Stomach smooth muscle (tissue), 2 donors: ENCODE results near the gene UBE2C.
"Not testable (repeated sequence)": the region's sequence is repeated elsewhere in the genome, so short reads cannot be mapped to it uniquely, and the experiment has no call there.

Source experiments
- H3K27ac ChIP-seq: one replicate; pipeline ENCODE4 v1.7.0; 2013; ENCODE audit warnings: mild to moderate bottlenecking, low read length, inconsistent platforms
- H3K27me3 ChIP-seq, 2 donors: one replicate each; pipeline ENCODE4 v1.7.0; 2013; ENCODE audit warnings: low read length in 2 of 2; ENCODE audit not compliant: insufficient read depth in 2 of 2, control insufficient read depth in 1 of 2
- H3K36me3 ChIP-seq, 2 donors: one replicate each; pipeline ENCODE4 v1.7.0; 2013; ENCODE audit warnings: low read length in 2 of 2; ENCODE audit not compliant: control insufficient read depth in 2 of 2, insufficient read depth in 2 of 2
- H3K4me1 ChIP-seq: one replicate; pipeline ENCODE4 v1.7.0; 2013; ENCODE audit warnings: low read length; ENCODE audit not compliant: control insufficient read depth, insufficient read depth
- H3K4me3 ChIP-seq, 2 donors: one replicate each; pipeline ENCODE4 v1.7.0; 2013; ENCODE audit warnings: low read length in 2 of 2
- H3K9ac ChIP-seq, 2 donors: one replicate each; pipeline ENCODE4 v1.7.0; 2013; ENCODE audit warnings: low read length in 2 of 2, mild to moderate bottlenecking in 1 of 2
- H3K9me3 ChIP-seq, 2 donors: one replicate each; pipeline ENCODE4 v1.7.0; 2013; ENCODE audit warnings: low read length in 2 of 2; ENCODE audit not compliant: control insufficient read depth in 2 of 2
- donor health status: healthy.
- donor health status: Pancreatic carcinoma.

UBE2C gene

DNA sequence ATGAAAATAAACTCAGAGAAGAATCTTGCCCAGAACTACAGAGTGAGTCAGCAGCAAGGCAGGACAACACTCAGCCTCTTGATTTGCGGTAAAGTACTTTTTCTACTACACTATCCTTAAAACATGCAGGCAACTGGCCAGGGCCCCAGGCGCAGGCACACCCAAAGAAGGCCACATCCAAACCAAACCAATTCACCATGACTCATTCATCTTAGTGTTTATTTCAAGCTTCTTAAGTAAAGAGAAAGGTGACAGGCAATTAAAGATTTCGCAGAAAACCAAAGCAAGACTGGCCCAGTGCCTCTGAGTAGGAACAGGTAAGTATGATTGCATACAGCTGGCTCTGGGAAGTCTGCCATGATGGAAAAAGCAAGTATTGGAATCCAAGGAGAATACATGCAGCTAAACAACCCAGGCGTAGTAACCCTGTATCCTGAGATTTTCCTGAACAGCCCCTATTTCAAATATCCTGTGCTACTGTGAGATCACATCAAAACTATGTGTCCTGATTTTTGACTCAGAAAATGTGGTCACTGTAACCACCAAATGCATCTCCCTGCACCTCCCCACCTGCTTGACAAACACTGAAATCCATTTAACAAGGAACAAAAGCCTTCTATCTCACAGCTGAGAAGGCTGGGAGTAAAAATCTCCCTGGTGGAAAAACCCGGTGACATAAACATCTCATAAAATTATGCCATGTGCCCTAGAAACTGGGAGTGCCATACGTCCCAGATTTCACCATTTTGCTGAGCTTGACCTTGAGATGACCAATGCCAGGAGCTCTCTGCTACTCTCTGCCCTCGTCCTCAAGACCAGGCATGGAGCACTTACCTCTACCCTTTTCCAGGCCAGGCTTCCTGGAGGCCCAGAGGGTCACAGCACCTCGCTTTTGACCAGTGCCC lies 33.2 kb upstream of the UBE2C start:
- no peak overlapping the region for H3K4me3 ChIP-seq
- no peaks in the 10 kb centered on the region for H3K9me3 ChIP-seq
- no peaks in the 10 kb centered on the region for H3K36me3 ChIP-seq
- peak overlapping the region; percentile 99 for H3K27ac ChIP-seq
- no peaks in the 10 kb centered on the region for H3K27me3 ChIP-seq
- H3K4me1 ChIP-seq, result peaks cover 56% of the 10 kb centered on the region
- peak overlapping the region; percentile 70 to 79 for H3K9ac ChIP-seq

DNA sequence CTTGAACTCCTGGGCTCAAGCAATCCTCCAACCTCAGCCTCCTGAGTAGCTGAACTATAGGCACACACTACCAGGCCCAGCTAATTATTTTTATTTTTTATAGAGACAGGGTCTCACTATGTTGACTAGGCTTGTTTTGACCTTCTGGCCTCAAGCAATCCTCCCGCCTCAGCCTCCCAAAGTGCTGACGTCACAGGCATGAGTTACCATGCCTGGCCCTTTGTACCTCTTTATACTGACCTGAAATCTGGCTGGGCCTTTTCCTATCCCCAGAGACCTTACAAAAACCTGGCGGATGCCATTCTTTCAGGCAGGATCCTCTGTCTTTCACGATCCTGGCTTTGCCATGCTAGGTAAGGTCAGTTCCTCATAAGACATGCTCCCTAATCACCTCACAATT lies 32.3 kb upstream of the UBE2C start:
- Histone ChIP-seq H3K36me3 (no peaks in the 10 kb centered on the region), H3K27me3 (no peaks in the 10 kb centered on the region), H3K4me3 (peak overlapping the region in 1 of 2 donors; percentile 3), H3K9me3 (no peaks in the 10 kb centered on the region), H3K9ac (peak overlapping the region; percentile 64 to 70), H3K4me1 (peaks cover 58% of the 10 kb centered on the region), H3K27ac (peak overlapping the region; percentile 99)

DNA sequence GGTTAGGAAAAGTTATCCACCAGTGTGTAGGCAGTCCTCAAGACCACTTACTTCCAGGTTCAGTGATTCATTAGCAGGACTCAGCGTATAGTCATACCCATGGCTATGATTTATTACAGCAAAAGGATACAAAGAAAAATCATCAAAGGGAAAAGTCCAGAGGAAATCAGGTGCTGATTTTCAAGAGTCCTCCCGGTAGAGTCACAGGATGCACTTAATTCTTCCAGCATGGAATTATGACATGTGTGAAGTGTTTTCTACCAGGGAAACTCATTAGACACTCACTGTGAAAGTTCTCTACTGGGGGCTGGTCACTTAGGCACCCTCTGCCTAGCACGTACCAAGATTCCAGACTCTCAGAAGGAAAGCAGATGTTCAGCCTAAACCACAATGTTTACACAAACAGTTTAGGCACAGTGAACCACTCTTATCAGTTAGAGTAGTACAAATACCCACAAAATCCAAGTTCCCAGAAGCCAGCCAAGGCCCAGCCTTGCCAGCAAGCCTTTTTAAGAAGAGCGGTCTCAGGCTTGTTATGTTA lies 31.0 kb upstream of the UBE2C start:
- H3K36me3 ChIP-seq, result no peaks in the 10 kb centered on the region
- no peaks in the 10 kb centered on the region for H3K27me3 ChIP-seq
- H3K9ac ChIP-seq, result peak overlapping the region; percentile 37 to 70
- H3K4me3 ChIP-seq, result peak overlapping the region in 1 of 2 donors; percentile 17
- no peaks in the 10 kb centered on the region for H3K9me3 ChIP-seq
- peaks cover 58% of the 10 kb centered on the region for H3K4me1 ChIP-seq
- H3K27ac ChIP-seq, result peak overlapping the region; percentile 99

DNA sequence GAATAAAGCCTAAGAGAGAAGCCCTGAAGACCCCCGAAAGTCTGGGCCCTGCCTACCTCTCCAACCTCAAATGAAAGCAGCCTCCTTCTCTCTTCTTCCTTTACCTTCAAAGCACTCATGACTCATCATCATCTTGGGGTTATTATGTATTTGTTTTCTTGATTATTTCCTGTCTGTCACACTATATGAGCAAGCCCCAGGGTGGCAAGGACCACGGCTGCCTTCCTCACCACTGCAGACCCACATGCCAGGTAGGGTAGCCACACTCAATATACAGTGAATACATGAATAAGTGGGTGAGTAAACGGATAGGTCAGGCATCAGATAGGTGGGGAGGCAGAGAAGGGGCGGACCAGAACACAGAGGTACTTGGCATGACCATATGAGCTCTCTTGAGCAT lies 29.6 kb upstream of the UBE2C start:
- Histone ChIP-seq H3K36me3 (no peaks in the 10 kb centered on the region), H3K4me3 (no peak overlapping the region), H3K4me1 (peaks cover 55% of the 10 kb centered on the region), H3K9me3 (no peaks in the 10 kb centered on the region), H3K27ac (peak overlapping the region; percentile 99), H3K9ac (no peak overlapping the region), H3K27me3 (no peaks in the 10 kb centered on the region)

DNA sequence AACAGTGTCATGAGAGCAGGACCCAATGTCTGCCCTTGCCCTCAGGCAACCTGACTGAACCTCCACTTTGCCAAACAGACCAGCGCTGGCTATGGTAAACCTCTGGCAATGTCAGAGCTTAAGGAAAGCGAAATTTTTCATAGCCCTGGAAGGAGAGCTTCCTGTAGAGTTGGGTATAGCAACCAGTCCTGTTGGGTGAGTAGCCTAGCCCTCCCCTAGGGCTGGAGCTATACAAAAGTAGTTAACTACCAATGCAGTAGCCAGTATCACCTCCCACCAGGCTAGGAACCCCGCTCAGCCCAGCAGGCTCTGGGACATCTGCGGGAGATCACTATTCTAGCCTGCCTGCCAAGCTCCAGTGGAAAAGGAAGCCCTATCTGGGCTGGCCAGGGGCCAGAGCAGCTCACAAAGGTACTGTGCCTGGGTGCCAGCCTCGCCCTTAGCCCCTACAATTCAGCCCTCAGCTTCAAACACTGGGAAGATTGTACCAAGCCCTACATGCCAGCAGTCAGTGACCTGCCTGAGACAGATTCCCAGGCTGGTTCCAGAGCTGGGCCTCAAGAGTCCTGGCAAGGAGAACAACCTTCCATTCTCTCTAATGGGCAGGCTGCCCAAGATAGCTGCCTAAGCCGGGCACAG lies 28.7 kb upstream of the UBE2C start:
- Histone ChIP-seq H3K4me1 (peaks cover 47% of the 10 kb centered on the region), H3K27ac (peak overlapping the region; percentile 99), H3K27me3 (no peaks in the 10 kb centered on the region), H3K9ac (peak overlapping the region in 1 of 2 donors; percentile 13), H3K4me3 (no peak overlapping the region), H3K36me3 (no peaks in the 10 kb centered on the region), H3K9me3 (no peaks in the 10 kb centered on the region)

DNA sequence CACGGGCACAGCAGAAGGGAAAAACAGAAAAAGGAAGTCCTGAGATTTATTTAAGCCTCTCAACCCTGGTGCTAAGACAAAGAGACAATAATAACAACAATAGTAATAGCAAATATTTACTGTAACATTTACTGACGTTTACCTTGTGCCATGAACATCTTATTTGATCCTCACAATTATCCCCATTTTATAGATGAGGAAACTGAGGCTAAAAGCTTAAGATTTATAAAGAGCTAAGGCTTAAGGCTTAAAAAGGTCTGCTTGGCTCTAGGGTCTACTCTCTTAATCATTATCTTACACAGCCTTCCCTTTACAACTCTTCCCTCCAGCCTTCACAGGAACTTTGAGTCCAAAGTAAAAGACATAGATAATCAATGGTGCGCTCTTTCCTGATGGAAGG lies 24.1 kb upstream of the UBE2C start:
- Histone ChIP-seq H3K9ac (no peak overlapping the region), H3K9me3 (no peaks in the 10 kb centered on the region), H3K36me3 (no peaks in the 10 kb centered on the region), H3K27ac (no peak overlapping the region), H3K4me3 (no peak overlapping the region), H3K4me1 (peaks cover 23% of the 10 kb centered on the region), H3K27me3 (no peaks in the 10 kb centered on the region)

DNA sequence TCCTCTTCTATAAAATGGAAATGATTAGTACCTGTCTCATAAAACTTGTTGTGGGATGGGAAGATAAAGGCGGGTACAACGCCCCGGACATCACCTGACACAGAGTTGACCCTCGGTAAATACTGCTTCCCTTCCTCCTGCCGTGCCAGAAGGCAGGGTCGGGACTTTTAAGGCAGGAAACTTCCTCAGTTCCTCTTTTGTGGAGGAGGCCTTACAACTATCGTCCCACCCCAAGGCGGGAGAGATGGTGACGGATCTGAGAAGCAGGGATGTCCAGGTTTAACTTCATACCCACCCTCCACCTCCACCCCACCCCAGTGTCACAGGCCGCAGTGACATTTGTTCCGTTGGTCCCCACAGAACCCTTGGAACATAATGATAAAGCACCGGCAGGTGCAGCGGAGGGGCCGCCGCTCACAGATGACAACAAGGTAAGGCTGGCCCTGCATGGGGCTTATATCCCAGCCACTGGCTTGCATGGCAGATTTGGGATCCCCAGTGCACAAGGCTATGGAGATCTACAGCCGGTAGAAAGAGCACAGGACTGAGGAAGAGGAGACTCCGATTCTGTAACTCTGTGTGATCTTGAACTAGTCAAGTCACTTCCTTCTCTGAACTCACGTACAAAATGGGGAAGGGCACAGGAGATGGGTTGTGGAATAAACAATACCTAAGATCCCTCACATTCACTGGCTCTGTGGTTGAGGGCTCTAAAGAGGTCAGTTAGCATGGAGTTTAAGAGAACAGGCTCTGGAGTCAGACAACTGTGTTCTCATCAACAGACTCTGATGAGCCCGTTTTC lies 19.9 kb upstream of the UBE2C start:
- Histone ChIP-seq H3K9ac (peak overlapping the region; percentile 93 to 96), H3K4me1 (peaks cover 13% of the 10 kb centered on the region), H3K36me3 (peaks cover 17 to 26% of the 10 kb centered on the region in 2 donors), H3K9me3 (no peaks in the 10 kb centered on the region), H3K27me3 (no peaks in the 10 kb centered on the region), H3K27ac (peak overlapping the region; percentile 91), H3K4me3 (peak overlapping the region; percentile 86 to 90)

DNA sequence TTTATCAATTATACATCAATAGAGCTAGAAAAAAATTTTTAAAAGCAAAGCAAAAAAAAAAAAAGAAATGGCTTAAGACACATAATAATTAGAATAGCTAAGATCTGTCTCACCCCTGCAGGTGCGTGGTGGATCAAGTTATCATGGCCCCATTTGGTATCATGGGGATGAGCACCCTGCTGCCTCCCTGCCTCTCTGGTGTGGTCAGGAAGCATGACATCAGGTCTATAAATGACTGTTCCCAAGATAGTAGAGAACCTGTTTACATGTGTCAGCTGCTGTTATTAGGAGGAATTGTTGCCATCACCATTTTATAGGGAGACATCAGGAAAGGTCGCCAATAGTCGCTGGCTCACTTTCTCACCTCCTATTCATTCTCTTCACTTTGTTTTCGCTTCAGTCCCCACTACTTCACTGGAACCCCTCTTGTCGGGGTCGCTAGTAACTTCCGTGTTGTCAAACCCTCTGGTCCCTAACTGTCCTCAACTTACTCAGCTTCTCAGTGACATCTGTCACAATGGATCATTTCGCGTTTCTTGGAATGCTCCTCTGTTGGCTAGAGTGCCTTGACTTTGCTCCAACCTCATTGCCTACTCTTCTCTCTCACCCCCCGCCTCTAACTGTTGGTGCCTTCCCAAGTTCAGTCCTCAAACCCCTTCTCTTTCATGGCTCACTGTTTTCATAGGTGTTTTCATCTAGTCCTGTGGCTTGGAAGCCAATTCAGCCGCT lies 15.9 kb upstream of the UBE2C start:
- H3K9me3 ChIP-seq, result no peaks in the 10 kb centered on the region

DNA sequence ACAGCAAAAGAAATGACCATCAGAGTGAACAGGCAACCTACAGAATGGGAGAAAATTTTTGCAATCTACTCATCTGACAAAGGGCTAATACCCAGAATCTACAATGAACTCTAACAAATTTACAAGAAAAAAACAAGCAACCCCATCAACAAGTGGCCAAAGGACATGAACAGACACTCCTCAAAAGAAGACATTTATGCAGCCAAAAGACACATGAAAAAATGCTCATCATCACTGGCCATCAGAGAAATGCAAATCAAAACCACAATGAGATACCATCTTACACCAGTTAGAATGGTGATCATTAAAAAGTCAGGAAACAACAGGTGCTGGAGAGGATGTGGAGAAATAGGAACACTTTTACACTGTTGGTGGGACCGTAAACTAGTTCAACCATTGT lies 14.9 kb upstream of the UBE2C start:
- not testable (repeated sequence) for H3K9ac ChIP-seq, H3K4me1 ChIP-seq, H3K27me3 ChIP-seq, H3K27ac ChIP-seq, H3K9me3 ChIP-seq, H3K4me3 ChIP-seq
- peaks cover 32 to 38% of the 10 kb centered on the region in 2 donors for H3K36me3 ChIP-seq

More for the DNA sequence above, 15.9 kb upstream of the UBE2C start:
- H3K4me3 ChIP-seq, result no peak overlapping the region
- H3K9ac ChIP-seq, result no peak overlapping the region
- peaks cover 23 to 31% of the 10 kb centered on the region in 2 donors for H3K36me3 ChIP-seq
- no peaks in the 10 kb centered on the region for H3K27me3 ChIP-seq
- H3K4me1 ChIP-seq, result peaks cover 10% of the 10 kb centered on the region
- H3K27ac ChIP-seq, result no peak overlapping the region

DNA sequence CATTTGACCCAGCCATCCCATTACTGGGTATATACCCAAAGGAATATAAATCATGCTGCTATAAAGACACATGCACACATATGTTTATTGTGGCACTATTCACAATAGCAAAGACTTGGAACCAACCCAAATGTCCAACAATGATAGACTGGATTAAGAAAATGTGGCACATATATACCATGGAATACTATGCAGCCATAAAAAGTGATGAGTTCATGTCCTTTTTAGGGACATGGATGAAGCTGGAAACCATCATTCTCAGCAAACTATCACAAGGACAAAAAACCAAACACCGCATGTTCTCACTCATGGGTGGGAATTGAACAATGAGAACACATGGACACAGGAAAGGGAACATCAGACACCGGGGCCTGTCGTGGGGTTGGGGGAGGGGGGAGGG lies 14.5 kb upstream of the UBE2C start:
- H3K36me3 ChIP-seq, result peaks cover 37 to 42% of the 10 kb centered on the region in 2 donors
- not testable (repeated sequence) for H3K27ac ChIP-seq, H3K4me3 ChIP-seq, H3K9ac ChIP-seq, H3K4me1 ChIP-seq, H3K9me3 ChIP-seq, H3K27me3 ChIP-seq
